Right kidney (tissue), 1 donor: Measurements from ENCODE around the gene GPC6.

Experiments used
- DNase-seq: peaks from one replicate; pipeline ENCODE4 v3.0.0-alpha.2; 2016

Gene GPC6

DNA sequence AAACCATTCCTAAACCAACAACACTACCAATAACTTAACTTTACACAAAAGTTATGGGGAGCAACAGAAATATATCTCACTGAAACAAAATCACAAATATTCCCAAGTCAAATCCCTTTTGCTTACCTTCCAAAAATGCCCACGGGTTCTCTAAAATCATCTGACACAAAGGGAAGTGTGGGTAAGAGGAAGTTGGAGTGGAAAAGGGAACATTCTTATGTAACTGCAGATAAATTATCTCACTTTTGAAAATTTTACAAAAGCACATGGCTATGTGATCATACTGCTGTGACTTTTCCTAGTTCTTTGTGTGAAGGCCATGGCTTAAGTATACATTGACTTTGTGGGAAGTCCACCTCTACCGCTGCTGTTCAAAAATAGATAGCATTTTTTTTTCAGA lies 350.5 kb downstream of the GPC6 start:
- DNase-seq, result no peak

DNA sequence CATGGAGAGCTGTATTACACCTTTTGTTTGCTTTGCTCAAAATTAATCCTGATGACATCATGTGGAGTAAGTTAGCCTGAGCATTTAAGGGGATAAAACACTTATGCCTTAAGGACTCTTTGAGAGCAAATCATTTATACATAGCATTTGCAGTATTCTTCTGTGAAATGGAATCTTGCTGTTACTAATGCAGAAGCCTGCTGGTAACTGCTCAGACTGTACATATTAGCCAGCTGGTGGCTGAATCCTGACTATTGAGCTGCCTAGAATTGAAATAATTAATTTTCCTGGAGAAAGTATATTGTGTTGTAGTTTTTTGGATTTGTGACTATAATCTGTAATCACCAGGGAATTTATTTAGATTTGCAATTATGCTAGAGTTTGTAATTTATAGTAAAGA lies 363.2 kb downstream of the GPC6 start:
- DNase-seq, result no peak

DNA sequence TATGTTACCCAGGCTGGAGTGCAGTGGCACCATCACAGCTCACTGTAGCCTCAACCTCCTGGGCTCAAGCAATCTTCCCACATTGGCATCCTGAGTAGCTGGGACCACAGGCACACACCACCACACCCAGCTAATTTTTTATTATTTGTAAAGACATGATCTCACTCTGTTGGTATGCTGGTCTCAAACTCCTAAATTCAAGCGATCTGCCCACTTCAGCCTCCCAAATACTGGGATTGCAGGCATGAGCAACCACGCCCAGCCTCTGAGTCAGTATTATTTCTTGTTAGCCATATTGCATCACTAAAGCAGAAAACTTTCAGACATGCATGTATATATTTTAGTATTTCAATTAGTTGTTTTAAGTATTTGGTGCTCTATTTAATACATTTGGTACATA lies 376.4 kb downstream of the GPC6 start:
- DNase-seq, result no peak

DNA sequence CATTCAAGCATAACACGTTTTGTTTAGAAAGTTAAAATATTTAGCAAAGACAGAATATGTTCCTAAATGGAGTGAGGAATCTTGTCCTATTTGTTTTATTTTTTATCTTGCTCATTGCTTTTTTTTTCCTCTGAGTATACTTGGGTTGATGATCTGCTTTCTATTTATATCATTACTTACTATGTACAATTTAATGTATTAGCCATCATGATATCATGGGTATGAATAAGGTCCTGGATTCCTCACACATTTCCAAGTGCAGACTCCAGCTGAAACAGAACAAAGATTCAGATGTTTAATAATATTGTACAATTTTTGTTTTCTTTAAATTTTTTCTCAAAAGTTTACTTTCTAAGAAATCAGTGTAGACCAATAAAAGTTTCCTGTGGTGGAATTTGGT lies 388.2 kb downstream of the GPC6 start:
- no peak for DNase-seq

GRCh38 chr13:93620181-93620765 lies 393.7 kb downstream of the GPC6 start:
- DNase-seq, result no peak

- no peak for DNase-seq
Measured at GRCh38 chr13:93621051-93621450, 394.4 kb downstream of the GPC6 start.

DNA sequence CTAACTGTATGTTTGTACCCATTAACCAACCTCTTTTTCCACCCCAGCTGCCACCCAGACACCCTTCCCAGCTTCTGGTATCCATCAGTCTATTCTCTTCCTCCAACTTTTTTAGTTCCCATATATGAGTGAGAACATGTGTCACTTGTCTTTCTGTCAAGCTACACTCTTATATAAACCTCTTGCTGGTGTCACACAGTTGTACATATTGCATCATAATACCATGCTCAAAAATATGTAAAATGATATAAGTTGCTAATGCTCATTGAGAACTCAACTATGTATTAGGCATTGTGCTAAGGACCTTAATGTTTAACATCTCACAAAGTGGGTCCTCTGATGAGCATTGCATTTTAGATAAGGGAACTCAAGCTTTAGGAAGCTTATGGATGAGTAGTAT lies 395.4 kb downstream of the GPC6 start:
- no peak for DNase-seq

DNA sequence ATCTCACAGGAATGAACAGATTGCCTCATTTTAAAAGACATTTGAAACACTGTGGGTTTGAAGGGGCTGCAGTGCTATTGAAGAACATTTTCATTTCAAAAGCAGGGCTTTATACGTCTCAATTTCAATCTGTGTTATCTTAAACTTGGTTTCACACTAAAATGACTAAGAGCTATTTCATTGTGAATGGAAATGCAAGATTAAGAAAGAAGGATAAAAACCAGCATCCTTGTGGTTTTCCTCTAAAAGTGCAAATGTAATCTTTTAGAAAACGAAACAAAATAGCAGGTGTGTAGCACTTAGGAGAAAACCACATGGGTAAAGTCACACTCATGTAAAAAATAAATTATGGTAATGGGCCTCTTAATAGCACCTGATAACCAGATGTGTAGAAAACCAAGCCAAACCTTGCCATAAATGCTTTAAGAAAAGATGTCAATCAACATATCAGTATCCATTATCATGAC lies 397.7 kb downstream of the GPC6 start:
- no peak for DNase-seq

GRCh38 chr13:93625536-93625935 lies 398.9 kb downstream of the GPC6 start:
- no peak for DNase-seq

- DNase-seq, result no peak
Measured at GRCh38 chr13:93628136-93628797, 401.7 kb downstream of the GPC6 start.

DNA sequence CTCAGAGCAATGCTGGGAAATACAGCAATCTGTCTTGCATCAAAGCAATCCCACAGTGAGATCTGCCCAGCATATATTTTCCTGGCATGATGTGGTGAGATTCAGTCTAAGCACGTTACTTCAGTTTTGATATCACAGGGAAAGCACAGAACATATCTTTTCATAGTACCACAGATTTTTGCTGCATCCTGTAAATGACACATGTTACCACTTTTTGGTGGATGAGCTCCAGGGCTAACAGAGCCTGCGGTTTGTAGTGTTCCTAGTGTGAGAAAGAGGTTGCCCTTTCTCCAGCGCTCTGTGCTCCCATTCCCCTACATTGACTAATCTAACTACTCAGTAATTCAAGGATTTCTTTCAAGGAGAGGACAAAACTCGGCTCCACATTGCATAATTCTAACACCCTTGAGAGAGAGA lies 409.0 kb downstream of the GPC6 start:
- no peak for DNase-seq

- no peak for DNase-seq
Measured at GRCh38 chr13:93637852-93638251, 411.2 kb downstream of the GPC6 start.

DNA sequence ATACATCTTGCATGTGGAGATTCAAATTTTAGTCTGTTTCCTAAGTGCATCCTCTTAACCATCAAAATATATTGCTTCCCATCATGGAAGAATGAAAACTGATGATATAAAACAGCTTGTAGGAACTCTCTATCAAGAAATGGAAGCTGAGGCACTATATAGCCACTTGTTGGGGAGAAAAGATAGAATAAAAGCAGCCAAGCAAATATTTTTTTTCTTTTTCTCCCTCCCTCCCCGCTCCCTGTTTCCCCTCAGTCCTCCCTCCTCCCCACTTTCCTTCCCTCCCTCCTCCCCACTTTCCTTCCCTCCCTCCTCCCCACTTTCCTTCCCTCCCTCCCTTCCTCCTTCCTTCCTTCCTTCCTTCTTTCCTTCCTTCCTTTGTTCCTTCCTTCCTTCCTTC lies 413.8 kb downstream of the GPC6 start:
- DNase-seq, result no peak

GRCh38 chr13:93646245-93646644 lies 419.6 kb downstream of the GPC6 start:
- no peak for DNase-seq

GRCh38 chr13:93649496-93649895 lies 422.9 kb downstream of the GPC6 start:
- DNase-seq, result no peak

- DNase-seq, result no peak
Measured at GRCh38 chr13:93653776-93654175, 427.2 kb downstream of the GPC6 start.

DNA sequence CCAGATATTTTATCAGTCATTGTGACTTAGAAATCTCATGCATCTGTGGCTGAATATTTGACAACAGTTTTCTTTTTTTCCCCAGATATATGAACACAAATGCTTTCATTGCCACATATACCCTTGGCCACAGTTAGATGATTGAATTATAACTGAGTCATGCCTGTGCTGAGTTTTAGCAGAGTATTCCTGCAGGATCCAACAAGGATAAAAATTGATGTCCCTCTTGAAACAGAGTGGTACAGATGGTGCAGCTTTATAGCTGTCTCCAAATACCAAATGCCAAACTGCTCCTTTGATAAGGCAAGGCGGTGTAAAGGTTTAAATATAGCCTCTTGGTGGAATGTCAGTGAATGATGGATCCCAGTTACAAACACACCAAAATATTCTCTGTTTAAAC lies 428.5 kb downstream of the GPC6 start:
- DNase-seq, result no peak

GRCh38 chr13:93660391-93661063 lies 433.9 kb downstream of the GPC6 start:
- no peak for DNase-seq

- no peak for DNase-seq
Measured at GRCh38 chr13:93670866-93671265, 444.3 kb downstream of the GPC6 start.

DNA sequence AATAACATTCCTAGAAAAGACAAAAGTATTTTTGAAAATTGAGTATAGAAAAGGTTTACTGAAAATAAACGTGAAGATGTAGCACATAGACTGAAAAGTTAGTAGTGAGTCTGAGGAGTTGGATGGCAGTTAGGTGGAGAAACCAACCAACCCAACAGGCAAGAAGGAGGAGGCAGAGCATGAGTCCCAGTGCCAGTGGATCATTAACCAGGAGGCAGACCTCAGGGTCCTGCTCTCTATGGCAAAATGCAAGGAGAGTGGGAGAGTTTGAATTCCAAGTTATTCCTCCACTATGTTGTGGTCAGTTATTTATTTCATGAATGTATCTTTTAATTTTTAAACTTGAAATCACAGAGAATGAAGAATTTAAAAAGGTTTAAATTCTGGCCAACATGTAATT lies 446.4 kb downstream of the GPC6 start:
- no peak for DNase-seq

GRCh38 chr13:93673885-93674284 lies 447.3 kb downstream of the GPC6 start:
- DNase-seq, result no peak

- no peak for DNase-seq
Measured at GRCh38 chr13:93674337-93674755, 447.7 kb downstream of the GPC6 start.

DNA sequence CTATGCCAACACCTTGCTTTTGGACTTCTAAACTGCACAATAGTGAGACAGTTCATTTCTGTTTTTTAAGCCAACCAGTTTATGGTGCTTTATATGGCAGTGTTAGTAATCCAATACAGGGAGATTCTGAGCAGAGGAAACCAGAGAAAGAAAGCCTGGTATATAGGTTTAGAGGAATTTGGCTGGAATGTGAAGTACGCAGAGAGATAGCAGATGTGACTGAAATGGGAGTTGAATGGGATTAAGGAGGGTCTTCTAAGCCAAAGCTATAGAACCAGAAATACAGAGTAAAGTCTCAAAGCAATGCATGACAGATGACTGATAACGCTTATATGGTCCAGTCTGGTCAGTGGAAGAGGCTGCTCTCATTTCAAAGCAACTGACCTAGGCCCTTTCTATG lies 453.7 kb downstream of the GPC6 start:
- no peak for DNase-seq

DNA sequence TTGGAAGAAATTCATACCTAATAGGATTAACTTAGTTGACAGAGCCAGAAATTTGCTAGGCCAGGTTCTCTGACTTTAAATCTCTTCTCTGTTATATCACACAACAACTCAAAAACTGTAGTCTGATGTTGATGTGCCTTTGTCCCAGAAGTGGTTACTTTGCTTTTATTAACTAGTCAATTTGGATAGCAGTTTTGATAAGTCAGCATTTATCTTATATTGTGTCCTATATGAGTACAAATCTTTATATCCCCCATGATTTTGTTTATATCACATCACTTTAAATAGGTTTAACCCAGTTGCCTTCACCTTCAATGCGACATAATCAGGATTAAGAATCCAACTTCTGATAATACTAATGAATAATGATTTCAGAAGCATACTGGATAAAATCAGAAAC lies 459.3 kb downstream of the GPC6 start:
- no peak for DNase-seq
